HepG2 (cell line): ENCODE measurements around the gene TAF11. TPM values are rescaled to one million over a fixed set of nuclear protein-coding genes. Genes with fewer than 3 reads are reported as not detected.

Experiments
- ATAC-seq: fragments of 200-7000 bp; cut with Tn5 transposase; 3 replicates; pipeline ENCODE4 v1.9.1; 2020; ENCODE audit warnings: mild to moderate bottlenecking, moderate library complexity
- BruUV-seq: library from RNA; stranded (reverse); fragments of 400-500 nt; replicated peaks from 2 replicates; lab custom pipeline; 2021; lab: Mats Ljungman, UMichigan
- CTCF ChIA-PET: fragments of 300-600 bp; formaldehyde crosslinking; extraction: SDS; loops from one replicate; lab custom pipeline; 2021; ENCODE audit warnings: low total read pairs, inconsistent platforms, low intra/inter-chr PET ratio; lab: Yijun Ruan, JAX
- POLR2A ChIA-PET: fragments of 350-600 bp; sonication (Branson Sonifier 250); formaldehyde crosslinking; loops from one replicate; lab custom pipeline; 2020; ENCODE audit warnings: antibody characterized with exemption, inconsistent platforms; lab: Yijun Ruan, JAX
- DNase-seq: peaks from one replicate; pipeline ENCODE4 v3.0.0-alpha.2; 2015; ENCODE audit warnings: low spot score
- FAIRE-seq: peaks from 3 replicates; lab custom pipeline; 2011; peaks lifted over from hg19 to GRCh38; lab: Jason Lieb, UNC
- H2AFZ ChIP-seq: one replicate; pipeline ENCODE4 v1.6.1; 2011; ENCODE audit warnings: low read length, inconsistent platforms
- H3K27ac ChIP-seq: fragments of 300-600 bp; 3 replicates; pipeline ENCODE4 v1.8.0; 2011; ENCODE audit warnings: mixed run types, mild to moderate bottlenecking, mixed read lengths, low read length, inconsistent platforms; ENCODE audit not compliant: insufficient read depth; ENCODE audit errors: extremely low read length
- H3K27me3 ChIP-seq, 2 experiments: fragments of 200-600 bp in 1 of 2; 2 replicates in 1 of 2; 3 replicates in 1 of 2; pipeline versions ENCODE4 v1.6.0 to v1.8.0; 2011; ENCODE audit warnings: low read length in 2 of 2, mild to moderate bottlenecking in 2 of 2, moderate library complexity in 2 of 2, inconsistent platforms in 1 of 2; ENCODE audit not compliant: insufficient read depth in 2 of 2, control insufficient read depth in 1 of 2
- H3K36me3 ChIP-seq, 2 experiments: fragments of 200-600 bp in 1 of 2; replicated peaks in 1 of 2; 2 replicates in 1 of 2; 3 replicates in 1 of 2; pipeline versions ENCODE4 v1.5.1 to v1.8.0; 2011; ENCODE audit warnings: low read length in 2 of 2, inconsistent platforms in 1 of 2; ENCODE audit not compliant: insufficient read depth in 2 of 2, control insufficient read depth in 1 of 2
- H3K4me1 ChIP-seq: 2 replicates; pipeline ENCODE4 v1.5.1; 2012; ENCODE audit warnings: low read length, inconsistent platforms; ENCODE audit not compliant: insufficient read depth
- H3K4me2 ChIP-seq: 2 replicates; pipeline ENCODE4 v1.6.0; 2011; ENCODE audit warnings: low read depth, low read length, inconsistent platforms
- H3K4me3 ChIP-seq, 3 experiments: fragments of 200-600 bp in 1 of 3; sonication (generic), shearing (Covaris generic) in 1 of 3; replicated peaks in 1 of 3; 2 replicates each; pipeline ENCODE4 v1.5.1; 2011 to 2016; ENCODE audit warnings: low read length in 3 of 3, inconsistent platforms in 2 of 3, low read depth in 2 of 3, mild to moderate bottlenecking in 2 of 3, control low read depth in 1 of 3, mixed read lengths in 1 of 3; ENCODE audit not compliant: insufficient read depth in 1 of 3
- H3K79me2 ChIP-seq: one replicate; pipeline ENCODE4 v1.6.1; 2011; ENCODE audit warnings: low read length, inconsistent platforms; ENCODE audit not compliant: insufficient read depth
- H3K9ac ChIP-seq: 2 replicates; pipeline ENCODE4 v1.6.0; 2011; ENCODE audit warnings: mild to moderate bottlenecking, low read depth, low read length, inconsistent platforms; ENCODE audit not compliant: insufficient read depth
- H3K9me3 ChIP-seq: 2 replicates; pipeline ENCODE4 v1.5.1; 2012; ENCODE audit warnings: mild to moderate bottlenecking, low read length
- H4K20me1 ChIP-seq: 2 replicates; pipeline ENCODE4 v1.6.0; 2011; ENCODE audit warnings: inconsistent platforms, mild to moderate bottlenecking, low read length, moderate library complexity; ENCODE audit not compliant: insufficient read depth
- BCL6 ChIP-seq: IDR thresholded peaks from 2 replicates; pipeline ENCODE4 v1.6.1; 2016; ENCODE audit warnings: missing genetic modification reagents, missing compliant biosample characterization
- EP300 ChIP-seq, 3 experiments: sonication (generic) in 1 of 3; formaldehyde crosslinking in 1 of 3; IDR thresholded peaks; 2 replicates each; pipeline versions ENCODE4 v1.5.1 to v1.6.1; 2011 to 2020; ENCODE audit warnings: low read depth in 2 of 3, low read length in 2 of 3, borderline replicate concordance in 1 of 3, improper control_type of control experiment in 1 of 3, mild to moderate bottlenecking in 1 of 3, missing genetic modification reagents in 1 of 3, moderate library complexity in 1 of 3
- HMGXB4 ChIP-seq, 2 experiments: sonication (generic) in 1 of 2; formaldehyde crosslinking in 1 of 2; IDR thresholded peaks; 2 replicates each; pipeline versions ENCODE4 v1.4.0 to v1.6.1; 2018 to 2020; ENCODE audit warnings: missing genetic modification reagents in 2 of 2, borderline replicate concordance in 1 of 2, low read depth in 1 of 2, mild to moderate bottlenecking in 1 of 2, missing biosample characterization in 1 of 2
- MAX ChIP-seq: IDR thresholded peaks from 2 replicates; pipeline ENCODE4 v1.6.1; 2012; ENCODE audit warnings: inconsistent platforms
- MED1 ChIP-seq: sonication (generic); formaldehyde crosslinking; IDR thresholded peaks from 2 replicates; pipeline ENCODE4 v1.4.0; 2020; ENCODE audit warnings: missing genetic modification reagents
- NFE2L1 ChIP-seq: sonication (generic); formaldehyde crosslinking; IDR thresholded peaks from 2 replicates; pipeline ENCODE4 v1.4.0; 2020; ENCODE audit warnings: missing genetic modification reagents, mild to moderate bottlenecking, borderline replicate concordance
- SIX4 ChIP-seq: sonication (generic); formaldehyde crosslinking; IDR thresholded peaks from 2 replicates; pipeline ENCODE4 v1.4.0; 2020; ENCODE audit warnings: missing genetic modification reagents
- U2AF1 ChIP-seq: fragments of 200-400 bp; formaldehyde crosslinking; optimal IDR thresholded peaks from 2 replicates; pipeline ENCODE3; 2017; ENCODE audit warnings: mild to moderate bottlenecking, low read depth, low read length
- ZFP62 ChIP-seq: sonication (generic); formaldehyde crosslinking; IDR thresholded peaks from 2 replicates; pipeline ENCODE4 v1.4.0; 2020; ENCODE audit warnings: missing genetic modification reagents
- ZNF251 ChIP-seq: sonication (generic); formaldehyde crosslinking; IDR thresholded peaks from 2 replicates; pipeline ENCODE4 v1.9.0; 2021; ENCODE audit warnings: mild to moderate bottlenecking, missing genetic modification reagents
- ZNF335 ChIP-seq: sonication (generic); formaldehyde crosslinking; IDR thresholded peaks from 2 replicates; pipeline ENCODE4 v1.4.0; 2020; ENCODE audit warnings: missing genetic modification reagents
- ZNF362 ChIP-seq: sonication (generic); formaldehyde crosslinking; IDR thresholded peaks from 2 replicates; pipeline ENCODE4 v1.4.0; 2020; ENCODE audit warnings: missing genetic modification reagents, mild to moderate bottlenecking, borderline replicate concordance
- WGBS: methylation state at CpG from one replicate; pipeline ENCODE4 v1.1.6; 2017; ENCODE audit warnings: low lambda C conversion rate; 5-methylcytosine and 5-hydroxymethylcytosine counted together
- in situ Hi-C: cut with HindIII; loops from 2 replicates; pipeline ENCODE4 v1.10.0; 2017; ENCODE audit warnings: low pct_unique_long_range_greater_than_20kb; ENCODE audit not compliant: extremely low pct_ligation_motif_present
- intact Hi-C: fragments of 100-400 bp; cut with micrococcal nuclease; formaldehyde crosslinking; loops from one replicate; pipeline ENCODE4 v1.10.0; 2022; ENCODE audit not compliant: unreplicated experiment
- polyA plus RNA-seq, 8 experiments: library from polyadenylated mRNA; depleted of rRNA in 3 of 8; stranded (reverse) in 7 of 8; unstranded in 1 of 8; fragments of >200 nt; fragmentation: Illumina TruSeq in 4 of 8; extraction: Trizol in 4 of 8; gene quantifications; 2 replicates each; pipeline versions ENCODE4 v1.2.1 to v1.2.3, GENCODE V29; 2011 to 2016; ENCODE audit warnings: low read depth in 4 of 8, missing spikeins in 1 of 8, mixed read lengths in 1 of 8; ENCODE audit not compliant: insufficient read depth in 1 of 8
- total RNA-seq, 5 experiments: library from RNA; depleted of rRNA; stranded (reverse); fragments of >200 nt; fragmentation: Illumina TruSeq; extraction: Trizol; gene quantifications; 2 replicates each; pipeline ENCODE4 v1.2.3, GENCODE V29; 2016; ENCODE audit warnings: low read depth in 1 of 5
- TF ChIP-seq, protein P1 (sequence below): sonication (generic); formaldehyde crosslinking; IDR thresholded peaks from 2 replicates; pipeline ENCODE4 v1.5.0; 2020; ENCODE audit warnings: mild to moderate bottlenecking, missing genetic modification reagents, borderline replicate concordance

TAF11 gene
- total and polyA plus RNA-seq, 2 of the 13 experiments (the other 11 are each of a cell fraction or from before 2014, with no cell fraction given): 35.4 to 73.6 TPM

GRCh38 chr6:34928220-34928619 is 40.4 kb upstream of the TAF11 start:
- no peak for FAIRE-seq
- Histone ChIP-seq H3K4me1 (peaks cover 23% of the 10 kb centered on the region), H3K27me3 (no peaks in the 10 kb centered on the region), H3K27ac (no peak overlapping the region), H3K4me2 (no peak overlapping the region), H3K9me3 (no peaks in the 10 kb centered on the region), H3K36me3 (no peaks in the 10 kb centered on the region), H2AFZ (no peak overlapping the region), H3K79me2 (no peaks in the 10 kb centered on the region), H4K20me1 (no peaks in the 10 kb centered on the region), H3K9ac (no peak overlapping the region), H3K4me3 (no peak overlapping the region)
- intact Hi-C loops: no loop called here
- DNase-seq: no peak
- ChIA-PET CTCF (no interaction called here), POLR2A (no interaction called here)
- 85% methylated on average over 3 of the region's 3 CpGs for WGBS
- ATAC-seq: no peak
- in situ Hi-C loops: no loop called here
- BruUV-seq: no TSS peak
- TF ChIP-seq ZFP62 (CRISPR knock-in tag): no peak
- no peak for TF ChIP-seq ZNF362 (CRISPR knock-in tag)
- no peak for TF ChIP-seq ZNF251 (CRISPR knock-in tag)
- TF ChIP-seq, protein P1, sequence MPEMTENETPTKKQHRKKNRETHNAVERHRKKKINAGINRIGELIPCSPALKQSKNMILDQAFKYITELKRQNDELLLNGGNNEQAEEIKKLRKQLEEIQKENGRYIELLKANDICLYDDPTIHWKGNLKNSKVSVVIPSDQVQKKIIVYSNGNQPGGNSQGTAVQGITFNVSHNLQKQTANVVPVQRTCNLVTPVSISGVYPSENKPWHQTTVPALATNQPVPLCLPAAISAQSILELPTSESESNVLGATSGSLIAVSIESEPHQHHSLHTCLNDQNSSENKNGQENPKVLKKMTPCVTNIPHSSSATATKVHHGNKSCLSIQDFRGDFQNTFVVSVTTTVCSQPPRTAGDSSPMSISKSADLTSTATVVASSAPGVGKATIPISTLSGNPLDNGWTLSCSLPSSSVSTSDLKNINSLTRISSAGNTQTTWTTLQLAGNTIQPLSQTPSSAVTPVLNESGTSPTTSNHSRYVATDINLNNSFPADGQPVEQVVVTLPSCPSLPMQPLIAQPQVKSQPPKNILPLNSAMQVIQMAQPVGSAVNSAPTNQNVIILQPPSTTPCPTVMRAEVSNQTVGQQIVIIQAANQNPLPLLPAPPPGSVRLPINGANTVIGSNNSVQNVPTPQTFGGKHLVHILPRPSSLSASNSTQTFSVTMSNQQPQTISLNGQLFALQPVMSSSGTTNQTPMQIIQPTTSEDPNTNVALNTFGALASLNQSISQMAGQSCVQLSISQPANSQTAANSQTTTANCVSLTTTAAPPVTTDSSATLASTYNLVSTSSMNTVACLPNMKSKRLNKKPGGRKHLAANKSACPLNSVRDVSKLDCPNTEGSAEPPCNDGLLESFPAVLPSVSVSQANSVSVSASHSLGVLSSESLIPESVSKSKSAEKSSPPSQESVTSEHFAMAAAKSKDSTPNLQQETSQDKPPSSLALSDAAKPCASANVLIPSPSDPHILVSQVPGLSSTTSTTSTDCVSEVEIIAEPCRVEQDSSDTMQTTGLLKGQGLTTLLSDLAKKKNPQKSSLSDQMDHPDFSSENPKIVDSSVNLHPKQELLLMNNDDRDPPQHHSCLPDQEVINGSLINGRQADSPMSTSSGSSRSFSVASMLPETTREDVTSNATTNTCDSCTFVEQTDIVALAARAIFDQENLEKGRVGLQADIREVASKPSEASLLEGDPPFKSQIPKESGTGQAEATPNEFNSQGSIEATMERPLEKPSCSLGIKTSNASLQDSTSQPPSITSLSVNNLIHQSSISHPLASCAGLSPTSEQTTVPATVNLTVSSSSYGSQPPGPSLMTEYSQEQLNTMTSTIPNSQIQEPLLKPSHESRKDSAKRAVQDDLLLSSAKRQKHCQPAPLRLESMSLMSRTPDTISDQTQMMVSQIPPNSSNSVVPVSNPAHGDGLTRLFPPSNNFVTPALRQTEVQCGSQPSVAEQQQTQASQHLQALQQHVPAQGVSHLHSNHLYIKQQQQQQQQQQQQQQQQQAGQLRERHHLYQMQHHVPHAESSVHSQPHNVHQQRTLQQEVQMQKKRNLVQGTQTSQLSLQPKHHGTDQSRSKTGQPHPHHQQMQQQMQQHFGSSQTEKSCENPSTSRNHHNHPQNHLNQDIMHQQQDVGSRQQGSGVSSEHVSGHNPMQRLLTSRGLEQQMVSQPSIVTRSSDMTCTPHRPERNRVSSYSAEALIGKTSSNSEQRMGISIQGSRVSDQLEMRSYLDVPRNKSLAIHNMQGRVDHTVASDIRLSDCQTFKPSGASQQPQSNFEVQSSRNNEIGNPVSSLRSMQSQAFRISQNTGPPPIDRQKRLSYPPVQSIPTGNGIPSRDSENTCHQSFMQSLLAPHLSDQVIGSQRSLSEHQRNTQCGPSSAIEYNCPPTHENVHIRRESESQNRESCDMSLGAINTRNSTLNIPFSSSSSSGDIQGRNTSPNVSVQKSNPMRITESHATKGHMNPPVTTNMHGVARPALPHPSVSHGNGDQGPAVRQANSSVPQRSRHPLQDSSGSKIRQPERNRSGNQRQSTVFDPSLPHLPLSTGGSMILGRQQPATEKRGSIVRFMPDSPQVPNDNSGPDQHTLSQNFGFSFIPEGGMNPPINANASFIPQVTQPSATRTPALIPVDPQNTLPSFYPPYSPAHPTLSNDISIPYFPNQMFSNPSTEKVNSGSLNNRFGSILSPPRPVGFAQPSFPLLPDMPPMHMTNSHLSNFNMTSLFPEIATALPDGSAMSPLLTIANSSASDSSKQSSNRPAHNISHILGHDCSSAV (CRISPR knock-in tag): no peak
- TF ChIP-seq U2AF1: no peak
- TF ChIP-seq EP300 (IDR thresholded peaks at IDR 0.05; ENCODE audit: low read depth in 2 of 2, low read length in 2 of 2): no peak
- no peak for TF ChIP-seq EP300 (CRISPR knock-in tag; IDR thresholded peaks at IDR 0.05; ENCODE audit: borderline replicate concordance)
- no peak for TF ChIP-seq SIX4 (CRISPR knock-in tag)
- no peak for TF ChIP-seq BCL6 (CRISPR knock-in tag)
- no peak for TF ChIP-seq MED1 (CRISPR knock-in tag)
- TF ChIP-seq MAX: no peak
- TF ChIP-seq NFE2L1 (CRISPR knock-in tag): no peak
- no peak for TF ChIP-seq HMGXB4 (CRISPR knock-in tag; IDR thresholded peaks at IDR 0.05; ENCODE audit: borderline replicate concordance in 1 of 2, low read depth in 1 of 2)
- no peak for TF ChIP-seq ZNF335
